Smooth muscle cell of the brain vasculature (primary cell): ENCODE measurements around the gene TIMM10B.

Experiments
- DNase-seq: peaks from one replicate; pipeline ENCODE4 v3.0.0-alpha.2; 2012; ENCODE audit warnings: low read depth, low spot score

The TIMM10B gene

GRCh38 chr11:6472934-6473333, 8.4 kb upstream of the TIMM10B start:
- no peak for DNase-seq

- DNase-seq, result peak; percentile 58
These were observed 7.6 kb upstream of the TIMM10B start, which contains the start of gene TRIM3 for GRCh38 chr11:6473451-6474412. TRIM3 (minus strand) TSS chr11:6473941; CDS start chr11:6465695, 8,246 bp downstream.

- DNase-seq, result no peak
These were observed 6.9 kb upstream of the TIMM10B start for GRCh38 chr11:6474413-6474792.

- no peak for DNase-seq
These were observed 6.3 kb upstream of the TIMM10B start for GRCh38 chr11:6474806-6475500.

- no peak for DNase-seq
These were observed 5.4 kb upstream of the TIMM10B start for GRCh38 chr11:6475936-6476335.

- DNase-seq, result no peak
These were observed 4.7 kb upstream of the TIMM10B start for GRCh38 chr11:6476571-6476970.

- DNase-seq, result no peak
These were observed 894 bp upstream of the TIMM10B start for GRCh38 chr11:6480299-6480914.

GRCh38 chr11:6481924-6482275, 599 bp downstream of the TIMM10B start:
- no peak for DNase-seq

GRCh38 chr11:6482441-6482840, 1.1 kb downstream of the TIMM10B start:
- no peak for DNase-seq

- no peak for DNase-seq
These were observed 1.7 kb downstream of the TIMM10B start for GRCh38 chr11:6483015-6483414.

- DNase-seq, result no peak
These were observed 4.4 kb downstream of the TIMM10B start for GRCh38 chr11:6485661-6486060.

GRCh38 chr11:6486256-6486655, 5.0 kb downstream of the TIMM10B start:
- DNase-seq, result no peak

- DNase-seq, result no peak
These were observed 5.6 kb downstream of the TIMM10B start for GRCh38 chr11:6486938-6487337.

- DNase-seq, result no peak
These were observed 7.0 kb downstream of the TIMM10B start for GRCh38 chr11:6488342-6488741.

GRCh38 chr11:6488821-6489220, 7.5 kb downstream of the TIMM10B start:
- DNase-seq, result no peak

- no peak for DNase-seq
These were observed 8.0 kb downstream of the TIMM10B start for GRCh38 chr11:6489306-6489705.

GRCh38 chr11:6497069-6497839, 16.0 kb downstream of the TIMM10B start, which contains the start of gene DNHD1:
DNHD1 (plus strand) TSS chr11:6497280; CDS start chr11:6498216, 936 bp downstream.
- DNase-seq, result no peak

- DNase-seq, result no peak
These were observed 16.8 kb downstream of the TIMM10B start for GRCh38 chr11:6498121-6498520.

- no peak for DNase-seq
These were observed 17.2 kb downstream of the TIMM10B start for GRCh38 chr11:6498544-6498943.

- no peak for DNase-seq
These were observed 21.1 kb downstream of the TIMM10B start for GRCh38 chr11:6502382-6502781.

- DNase-seq, result no peak
These were observed 22.9 kb downstream of the TIMM10B start for GRCh38 chr11:6504166-6504565.
